AG09319 (cell line): ENCODE results near the gene XYLT1.
A peak's percentile ranks its signal among the peaks of the same experiment; 100 is the strongest.

Experiments used
- DNase-seq: peaks from one replicate; pipeline ENCODE4 v3.0.0-alpha.2; 2010; ENCODE audit warnings: low read depth; ENCODE audit errors: extremely low read depth
- CTCF ChIP-seq: IDR thresholded peaks from 2 replicates; pipeline ENCODE4 v1.5.1; 2011; ENCODE audit warnings: low read depth, mild to moderate bottlenecking, inconsistent platforms, low read length, moderate library complexity

XYLT1 gene

DNA sequence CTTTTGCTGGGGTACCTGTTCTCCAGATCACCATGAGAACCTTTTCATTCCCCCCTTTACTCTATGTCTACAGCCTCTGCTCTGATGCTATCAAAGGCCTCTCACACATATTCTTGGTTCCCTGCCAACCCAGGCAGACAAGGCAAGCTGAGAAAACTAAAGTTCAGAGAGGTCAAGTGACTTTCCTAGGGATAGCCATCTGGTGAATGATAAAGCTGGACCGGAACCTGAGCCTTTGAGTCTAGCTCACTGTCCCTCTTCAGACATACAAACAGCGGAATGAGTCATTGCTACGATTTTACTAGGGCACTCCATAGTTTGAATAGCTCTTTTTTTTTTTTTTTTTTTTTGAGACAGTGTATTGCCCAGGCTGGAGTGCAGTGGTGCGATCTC is 73.3 kb downstream of the XYLT1 start:
- DNase-seq, result no peak
- no peak for TF ChIP-seq CTCF

- TF ChIP-seq CTCF, result no peak
These were observed 73.8 kb downstream of the XYLT1 start for GRCh38 chr16:17396762-17397498.

GRCh38 chr16:17395849-17396480 is 74.8 kb downstream of the XYLT1 start:
- no peak for DNase-seq
- no peak for TF ChIP-seq CTCF

More at GRCh38 chr16:17396762-17397498, 73.8 kb downstream of the XYLT1 start:
- peak; percentile 56 for DNase-seq

DNA sequence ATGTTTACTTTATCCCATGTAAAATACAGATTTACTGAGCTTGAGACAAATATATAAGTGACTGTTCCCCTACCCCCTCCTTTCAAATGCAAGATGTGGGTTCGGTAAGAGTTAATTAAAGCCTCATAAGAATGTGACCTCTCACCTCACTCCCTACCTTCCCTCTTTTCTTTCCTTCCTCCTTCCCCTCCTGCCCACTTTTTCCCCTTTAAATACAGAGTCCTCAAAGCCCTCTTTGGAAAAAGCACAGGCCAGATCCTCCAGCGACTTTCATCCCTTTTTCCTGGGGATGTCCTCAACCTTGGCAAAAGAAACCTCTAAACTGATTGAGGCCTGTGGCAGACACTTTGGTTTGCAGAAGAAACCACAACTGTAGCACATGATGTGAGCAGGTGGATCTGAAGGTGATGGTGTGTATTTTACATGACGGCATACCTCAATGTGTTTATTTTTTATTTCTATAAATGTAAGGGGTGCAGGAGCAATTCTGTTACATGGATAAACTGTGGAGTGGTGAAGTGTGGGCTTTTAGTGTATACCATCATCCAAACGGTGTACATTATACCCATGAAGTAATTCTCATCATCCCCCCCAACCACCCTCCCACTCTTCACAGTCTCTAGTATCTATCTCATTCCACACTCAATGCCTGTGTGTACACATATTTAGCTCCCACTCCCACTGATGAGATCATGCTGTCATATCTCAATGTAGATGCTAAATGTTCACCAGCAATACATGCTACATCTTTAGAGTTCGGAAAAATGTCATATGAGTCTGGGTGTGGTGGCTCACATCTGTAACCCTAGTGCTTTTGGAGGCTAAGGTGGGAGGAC is 77.7 kb downstream of the XYLT1 start:
- DNase-seq, result no peak
- TF ChIP-seq CTCF, result no peak

GRCh38 chr16:17392127-17392856 is 78.5 kb downstream of the XYLT1 start:
- no peak for TF ChIP-seq CTCF
- no peak for DNase-seq

GRCh38 chr16:17391715-17392114 is 79.0 kb downstream of the XYLT1 start:
- TF ChIP-seq CTCF, result no peak
- DNase-seq, result no peak
